GM18508 (cell line): ENCODE results near the gene PLEKHA7.

Experiments used
- ATAC-seq: cut with Tn5 transposase; IDR thresholded peaks from one replicate; pipeline ENCODE4 v1.9.1; 2021; ENCODE audit warnings: moderate number of reproducible peaks; ENCODE audit not compliant: insufficient read depth, unreplicated experiment

Gene PLEKHA7

GRCh38 chr11:16861862-16862261 is 152.4 kb downstream of the PLEKHA7 start:
- no peak for ATAC-seq

GRCh38 chr11:16860617-16861016 is 153.6 kb downstream of the PLEKHA7 start:
- ATAC-seq, result no peak

GRCh38 chr11:16859651-16860050 is 154.6 kb downstream of the PLEKHA7 start:
- no peak for ATAC-seq

- ATAC-seq, result no peak
Measured at GRCh38 chr11:16857186-16857585, 157.0 kb downstream of the PLEKHA7 start.

DNA sequence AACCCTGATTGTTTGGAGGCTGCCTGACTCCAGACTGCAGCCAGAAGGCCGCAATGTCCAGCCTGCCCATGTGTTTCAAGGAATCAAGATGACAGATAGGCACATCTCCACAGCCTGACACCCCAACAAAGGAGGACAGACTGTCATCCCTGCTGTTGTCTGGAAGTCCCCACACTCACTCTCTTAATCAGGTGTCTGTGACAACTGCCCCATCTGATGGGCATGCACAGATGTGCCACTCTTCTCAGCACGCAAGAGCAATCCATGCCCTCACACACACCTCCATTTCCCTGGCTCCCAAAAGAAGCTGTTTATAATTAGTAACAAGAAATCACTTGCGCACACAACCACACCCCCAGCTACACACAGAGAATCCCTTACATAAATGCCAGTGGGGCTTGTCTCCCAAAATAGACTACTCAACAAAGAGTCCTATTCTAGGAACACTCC is 158.2 kb downstream of the PLEKHA7 start:
- no peak for ATAC-seq

DNA sequence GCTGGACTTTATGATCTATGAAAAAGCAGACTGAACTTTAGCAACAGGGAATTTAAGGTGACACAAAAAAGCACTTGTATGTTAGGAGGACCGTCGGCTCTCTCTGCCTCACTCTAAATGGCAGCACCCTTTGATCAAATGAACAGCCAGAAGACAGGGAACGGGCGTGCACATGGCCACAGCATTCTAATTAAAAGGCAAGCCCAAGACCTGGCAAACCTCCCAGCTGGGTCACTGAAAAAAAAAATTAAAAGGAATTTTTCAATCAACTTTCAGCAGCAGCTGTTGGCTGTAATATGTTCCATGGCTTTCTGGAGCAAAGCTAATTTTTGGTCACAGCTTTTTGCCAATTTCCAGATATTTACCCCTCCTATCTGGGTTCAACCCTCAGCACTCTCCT is 159.2 kb downstream of the PLEKHA7 start:
- ATAC-seq, result no peak

DNA sequence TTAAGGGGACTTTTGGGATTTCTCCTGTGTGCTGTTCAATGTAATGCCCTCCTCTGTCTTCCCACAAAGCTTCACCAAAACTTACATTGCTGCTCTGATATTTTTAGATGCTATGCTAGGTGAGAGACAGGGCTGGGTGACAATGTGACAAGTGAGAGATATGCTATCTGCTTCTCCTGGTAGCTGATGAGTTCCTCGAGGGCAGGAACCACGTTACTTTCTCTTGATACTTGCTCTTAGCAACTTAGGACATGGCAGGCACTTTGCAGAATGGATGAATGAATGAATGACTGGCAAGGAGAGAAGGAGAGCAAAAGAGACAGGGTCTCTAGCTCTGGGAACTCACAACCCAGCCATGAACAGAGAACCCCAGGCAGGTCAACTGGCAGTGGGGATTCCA is 160.4 kb downstream of the PLEKHA7 start:
- no peak for ATAC-seq

GRCh38 chr11:16853266-16853665 is 160.9 kb downstream of the PLEKHA7 start:
- no peak for ATAC-seq

- no peak for ATAC-seq
Measured at GRCh38 chr11:16846305-16846704, 167.9 kb downstream of the PLEKHA7 start.

GRCh38 chr11:16844268-16844771 is 169.9 kb downstream of the PLEKHA7 start:
- ATAC-seq, result no peak

DNA sequence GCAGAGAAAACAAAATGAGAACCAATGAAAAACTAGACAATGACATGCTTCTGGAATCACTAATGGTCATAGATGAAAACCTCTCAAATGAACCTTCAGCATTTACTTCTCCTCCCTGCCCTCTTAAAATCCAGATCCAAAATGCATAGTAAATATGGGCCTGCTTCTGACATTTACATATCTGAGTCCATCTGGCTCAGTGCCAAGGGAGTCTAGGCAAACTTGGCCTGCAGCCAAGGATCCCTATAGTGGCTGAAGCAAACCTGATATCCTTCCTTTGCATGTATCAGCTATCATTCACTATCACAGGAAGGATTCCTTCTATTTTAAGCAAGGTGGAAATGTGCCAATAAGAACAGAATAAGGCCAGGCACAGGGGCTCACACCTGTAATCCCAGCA is 170.9 kb downstream of the PLEKHA7 start:
- no peak for ATAC-seq

- ATAC-seq, result no peak
Measured at GRCh38 chr11:16841984-16842383, 172.2 kb downstream of the PLEKHA7 start.

DNA sequence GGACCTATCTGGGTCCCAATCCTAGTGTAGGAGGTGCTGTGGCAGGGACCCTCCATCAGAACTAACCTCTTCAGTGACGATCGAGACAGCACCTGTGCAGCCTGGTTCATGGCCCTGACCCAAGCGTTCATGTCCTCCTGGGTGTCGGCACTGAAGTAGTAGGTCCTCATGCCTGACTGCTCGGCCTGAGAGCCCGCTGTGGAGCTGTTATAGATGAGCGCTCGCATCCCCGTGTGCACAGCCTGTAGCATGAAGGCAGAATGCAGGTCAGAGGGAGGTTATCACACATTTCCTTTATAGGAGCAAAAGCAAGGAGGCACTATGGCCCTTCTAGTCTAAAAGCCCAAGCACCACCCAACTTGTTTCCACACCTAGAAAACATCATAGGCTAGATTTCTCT is 172.7 kb downstream of the PLEKHA7 start:
- ATAC-seq, result no peak

DNA sequence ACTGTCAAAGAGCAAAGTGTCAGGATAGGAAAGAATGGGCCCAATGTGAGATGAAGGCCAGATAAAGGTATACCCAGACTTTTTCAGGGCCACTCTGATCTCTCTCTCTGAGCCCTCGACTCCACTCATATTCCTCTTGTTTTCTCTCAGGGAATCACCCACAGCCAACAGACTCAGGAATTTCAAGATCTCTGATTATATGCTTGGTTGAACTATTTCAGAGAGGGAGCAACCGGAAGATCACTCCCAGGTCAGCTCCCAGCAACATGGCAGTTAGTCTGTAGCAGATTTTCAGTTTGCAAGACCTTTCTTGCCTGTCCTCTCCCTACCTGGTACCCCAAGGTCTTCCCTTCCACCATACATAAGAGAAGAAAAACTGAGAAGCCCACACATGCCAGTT is 173.3 kb downstream of the PLEKHA7 start:
- no peak for ATAC-seq

DNA sequence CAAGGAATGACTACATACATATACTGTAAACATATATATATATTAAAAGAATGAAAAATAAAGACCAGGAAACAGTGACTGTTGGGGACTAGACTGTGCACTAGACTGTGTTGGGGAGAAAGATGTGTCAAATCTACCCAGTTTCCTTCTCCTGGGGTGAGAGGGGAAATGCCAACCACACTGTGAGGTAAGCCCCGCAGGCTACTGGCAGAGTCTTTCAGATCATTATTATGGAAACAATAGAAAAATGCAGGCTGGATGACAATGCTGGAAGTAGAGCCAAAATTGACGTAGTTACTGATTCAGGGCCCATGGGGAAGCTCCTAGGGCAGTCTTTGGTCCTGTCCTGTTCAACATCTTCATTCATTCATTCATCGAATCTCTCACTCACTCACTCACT is 174.4 kb downstream of the PLEKHA7 start:
- no peak for ATAC-seq

DNA sequence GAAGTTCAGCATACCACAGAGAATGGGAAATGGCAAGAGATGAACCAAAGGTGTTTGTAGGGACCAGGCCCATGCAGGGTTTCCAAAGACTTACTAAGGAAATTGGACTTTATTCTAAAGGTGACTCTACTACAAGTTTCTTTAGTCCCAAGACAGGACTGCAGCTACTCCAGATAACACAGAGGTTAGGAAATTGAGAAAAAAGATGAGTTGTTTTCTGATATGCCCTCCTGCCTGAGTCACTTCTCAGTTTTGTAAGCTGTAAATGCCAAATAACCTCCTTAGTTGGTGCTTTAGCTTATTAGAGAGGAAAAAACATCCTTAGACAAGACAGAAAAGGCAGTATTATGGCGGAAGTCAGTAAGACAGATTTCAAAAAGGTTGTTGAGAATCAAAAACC is 179.8 kb downstream of the PLEKHA7 start:
- no peak for ATAC-seq

DNA sequence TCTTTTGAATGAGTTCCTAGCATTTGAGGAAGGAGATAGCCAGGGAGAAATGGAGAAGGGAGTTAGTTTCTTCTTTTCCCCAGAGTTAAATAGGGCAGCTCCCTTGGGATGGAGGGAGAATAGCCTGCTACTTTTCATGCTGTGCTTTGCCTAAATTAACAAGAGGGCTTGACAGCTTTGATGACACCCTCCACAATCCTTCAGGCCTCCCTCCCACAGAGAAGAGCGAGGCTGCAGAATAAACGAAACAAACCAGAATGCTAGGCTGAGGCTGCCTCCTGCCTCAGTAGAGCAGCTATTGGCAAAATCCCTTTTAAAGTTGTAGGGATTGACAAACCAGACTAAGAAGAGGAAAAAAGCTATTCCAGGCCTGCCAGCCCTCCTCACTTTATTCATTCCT is 181.2 kb downstream of the PLEKHA7 start:
- ATAC-seq, result no peak

- no peak for ATAC-seq
Measured at GRCh38 chr11:16832193-16832539, 182.0 kb downstream of the PLEKHA7 start.

DNA sequence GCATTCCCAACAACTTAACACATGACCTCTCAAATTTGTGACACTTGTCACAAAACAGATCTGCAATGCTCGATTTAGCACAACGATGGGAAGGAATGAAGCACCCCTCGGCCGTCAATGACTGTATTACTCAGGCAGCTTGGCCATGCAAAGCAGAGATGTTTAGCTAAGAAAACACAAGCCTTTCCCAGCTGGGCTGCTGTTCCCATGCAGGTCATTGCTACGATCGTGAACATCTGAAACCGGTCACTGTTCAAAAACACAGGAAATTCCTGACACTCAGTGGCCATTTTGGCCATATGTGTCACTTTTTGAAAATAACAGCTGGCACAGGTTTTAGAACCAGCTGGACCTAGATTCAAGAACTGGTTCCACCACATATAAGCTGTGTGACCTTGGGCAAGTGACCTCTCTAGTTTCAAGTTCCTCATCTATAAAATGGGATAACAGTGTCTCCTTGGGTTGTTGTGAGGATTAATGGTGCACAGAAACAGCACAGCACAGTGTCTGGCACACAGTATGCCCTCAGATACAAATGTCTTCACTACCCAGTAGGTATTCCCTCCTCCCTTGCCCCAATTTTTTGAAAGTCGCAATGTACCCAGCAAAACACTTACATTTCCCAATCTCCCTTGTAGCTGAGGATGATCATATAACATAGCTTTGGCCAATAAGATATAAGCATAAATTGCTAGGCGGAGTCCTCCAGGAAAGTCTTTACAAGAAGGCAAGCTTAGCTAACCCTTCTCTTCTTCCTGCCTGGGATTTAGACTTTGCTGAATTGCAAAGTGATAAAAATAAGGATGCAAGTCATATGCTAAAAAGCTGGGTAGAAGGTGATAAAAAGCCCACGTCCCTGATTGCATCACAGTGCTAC is 182.7 kb downstream of the PLEKHA7 start:
- no peak for ATAC-seq

DNA sequence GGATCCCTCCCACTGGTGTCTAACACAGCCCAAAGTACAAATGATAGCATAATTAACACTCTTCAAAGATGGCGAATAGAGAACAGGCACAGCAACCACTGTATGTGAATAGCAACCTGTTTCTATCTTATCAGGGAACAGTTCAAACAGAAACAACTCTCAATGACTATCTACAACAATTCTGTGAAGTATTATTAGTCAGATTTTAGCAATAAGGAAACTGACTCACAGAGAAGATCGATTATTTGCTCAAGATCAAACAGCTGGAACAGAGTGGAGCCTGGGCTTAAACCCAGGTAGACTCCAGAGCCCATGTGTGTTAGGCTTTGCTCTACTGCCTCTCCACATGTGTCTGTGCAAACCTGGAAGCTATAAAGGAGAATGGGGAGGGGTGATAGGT is 187.1 kb downstream of the PLEKHA7 start:
- no peak for ATAC-seq

DNA sequence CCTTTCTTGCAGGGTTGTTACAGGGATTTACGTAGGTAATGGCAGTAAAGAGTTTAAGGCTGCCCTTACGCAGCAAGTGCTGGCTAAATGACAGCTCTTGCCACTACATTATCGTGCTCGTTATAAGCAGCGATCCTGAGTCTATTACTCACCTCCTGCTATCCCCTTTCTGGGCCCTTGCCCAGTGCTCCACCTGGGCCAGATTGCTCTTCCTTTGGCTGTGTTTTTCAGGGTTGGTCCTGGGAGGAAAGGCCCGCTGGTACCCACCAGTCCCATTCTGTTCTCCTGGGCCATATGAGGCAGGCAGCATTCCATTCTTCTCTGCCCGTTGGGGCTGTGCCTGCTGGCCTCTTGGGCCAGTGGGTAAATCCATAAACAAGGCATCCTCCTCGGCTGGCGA is 188.2 kb downstream of the PLEKHA7 start:
- no peak for ATAC-seq

DNA sequence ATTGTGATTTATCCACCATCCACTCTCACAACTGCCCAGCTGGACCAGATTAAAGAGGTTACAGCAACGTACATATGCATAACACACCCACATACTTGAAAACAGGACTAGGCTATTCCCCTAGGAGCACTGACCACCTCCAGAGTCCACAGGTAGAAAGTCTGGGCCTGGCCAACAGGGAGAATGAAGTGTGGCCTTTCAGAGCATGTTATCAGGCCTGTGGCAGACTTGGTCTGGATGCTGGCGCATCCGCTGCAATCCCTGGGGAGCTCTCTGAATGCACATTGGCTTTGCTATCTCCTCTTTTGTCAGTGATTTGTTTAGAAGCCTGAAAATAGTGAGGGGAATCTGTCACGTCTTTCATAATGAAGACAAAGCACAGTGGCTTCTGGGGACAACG is 189.1 kb downstream of the PLEKHA7 start:
- ATAC-seq, result no peak
